ENCODE results near the gene CLDN2. TPM values are rescaled to one million over a fixed set of nuclear protein-coding genes. Genes with fewer than 3 reads are reported as not detected.
"Not testable (repeated sequence)": the region's sequence is repeated elsewhere in the genome, so short reads cannot be mapped to it uniquely, and the experiment has no call there.

CLDN2 gene, protein sequence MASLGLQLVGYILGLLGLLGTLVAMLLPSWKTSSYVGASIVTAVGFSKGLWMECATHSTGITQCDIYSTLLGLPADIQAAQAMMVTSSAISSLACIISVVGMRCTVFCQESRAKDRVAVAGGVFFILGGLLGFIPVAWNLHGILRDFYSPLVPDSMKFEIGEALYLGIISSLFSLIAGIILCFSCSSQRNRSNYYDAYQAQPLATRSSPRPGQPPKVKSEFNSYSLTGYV
- 0.48 TPM for polyA plus RNA-seq (ENCODE audit: insufficient read length)

DNA sequence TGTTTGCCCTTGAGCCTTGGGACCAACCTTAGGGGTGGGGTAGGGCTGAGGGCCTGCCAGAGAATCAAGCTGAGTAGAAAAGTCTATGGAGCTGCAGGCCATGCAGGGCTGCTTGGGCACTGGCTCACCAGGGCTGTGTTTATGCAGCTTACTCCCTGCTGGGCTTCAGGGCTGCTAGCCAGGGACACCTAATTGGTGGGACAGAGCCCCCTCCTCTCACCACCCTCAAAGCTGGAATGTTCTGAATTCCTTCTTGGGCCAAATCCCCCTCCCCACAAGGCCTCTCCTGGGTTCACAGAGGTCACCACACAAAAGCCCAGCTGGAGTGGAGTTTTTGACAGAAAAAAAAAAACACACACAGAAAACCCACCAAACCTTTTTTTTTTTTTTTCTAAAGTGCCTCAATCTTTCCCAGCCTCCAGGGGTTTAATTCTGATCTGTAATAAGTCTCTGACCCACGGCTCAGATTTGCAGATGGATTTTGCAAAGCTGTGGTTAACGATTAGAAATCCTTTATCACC, at the start of gene CLDN2:
Gene CLDN2 (plus strand): TSS at position 471 of the 521 bp plus-strand sequence. CDS start 7,827 bp downstream, outside the sequence.
- DNase-seq = no peak

DNA sequence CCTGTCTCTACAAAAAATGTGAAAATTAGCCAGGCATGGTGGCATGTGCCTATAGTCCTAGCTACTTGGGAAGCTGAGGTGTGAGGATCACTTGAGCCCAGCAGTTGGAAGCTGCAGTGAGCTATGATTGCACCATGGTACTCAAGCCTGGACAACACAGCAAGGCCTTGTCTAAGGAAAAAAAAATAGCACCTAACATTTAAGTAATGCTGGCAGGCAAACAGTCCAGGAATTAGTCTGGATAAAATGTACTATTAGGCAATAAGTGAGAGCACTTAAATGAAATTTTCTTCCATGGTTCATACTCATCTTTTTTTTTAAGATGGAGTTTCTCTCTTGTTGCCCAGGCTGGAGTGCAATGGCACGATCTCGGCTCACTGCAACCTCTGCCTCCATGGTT, 47.4 kb upstream of the CLDN2 start:
- not testable (repeated sequence) for DNase-seq

DNA sequence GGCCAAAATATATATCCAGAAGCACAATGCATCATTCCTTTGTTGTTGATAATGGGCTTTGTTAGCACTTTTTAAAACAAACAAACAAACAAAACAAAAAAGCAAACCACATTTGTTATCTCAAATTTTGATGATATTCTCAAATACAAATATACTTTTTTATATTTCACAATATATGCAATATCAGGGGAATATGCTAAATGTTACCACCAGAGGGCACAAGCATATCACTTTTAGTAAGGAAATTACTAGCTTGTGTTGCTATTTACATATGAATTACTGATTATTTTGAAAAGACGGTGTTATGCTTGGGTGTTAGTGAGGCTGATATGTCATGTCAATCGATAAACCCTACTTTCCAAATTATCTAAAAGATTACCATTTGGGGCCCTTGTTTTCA, 46.1 kb upstream of the CLDN2 start:
- DNase-seq = no peak

DNA sequence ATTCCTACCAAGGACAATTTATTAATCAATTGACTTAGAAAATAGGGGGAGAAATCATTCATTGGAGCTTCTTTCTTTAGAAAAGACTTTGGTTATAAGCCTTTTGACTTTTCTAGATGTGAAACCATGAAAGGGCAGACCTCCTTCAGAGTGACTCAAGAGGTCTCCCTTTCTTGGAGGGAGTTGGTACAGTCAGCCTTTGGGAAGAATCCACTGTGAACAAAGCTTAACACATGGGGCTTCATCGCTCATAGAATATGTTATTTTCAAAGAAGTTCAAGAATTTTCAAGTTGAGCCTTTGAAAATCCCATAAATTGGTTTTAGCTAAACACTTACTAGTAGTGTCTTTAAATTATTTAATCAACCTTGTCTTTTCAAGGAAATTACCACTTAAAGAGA, 45.1 kb upstream of the CLDN2 start:
- DNase-seq = no peak

DNA sequence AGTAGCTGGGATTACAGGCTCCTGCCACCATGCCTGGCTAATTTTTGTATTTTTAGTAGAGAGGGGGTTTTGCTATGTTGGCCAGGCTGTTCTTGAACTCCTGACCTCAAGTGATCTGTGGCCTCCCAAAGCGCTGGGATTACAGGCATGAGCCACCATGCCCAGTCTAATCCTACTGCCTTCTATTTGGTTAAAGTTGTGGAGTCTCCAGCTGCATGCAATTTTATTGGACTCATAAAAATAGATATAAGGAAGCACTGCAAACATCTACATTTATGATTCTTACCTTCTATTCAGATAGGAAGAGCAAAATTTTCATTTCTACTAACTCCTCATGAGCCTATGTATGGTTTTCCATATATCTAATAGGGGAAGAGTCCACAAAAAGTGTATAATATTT, 30.7 kb upstream of the CLDN2 start:
- no peak for DNase-seq

DNA sequence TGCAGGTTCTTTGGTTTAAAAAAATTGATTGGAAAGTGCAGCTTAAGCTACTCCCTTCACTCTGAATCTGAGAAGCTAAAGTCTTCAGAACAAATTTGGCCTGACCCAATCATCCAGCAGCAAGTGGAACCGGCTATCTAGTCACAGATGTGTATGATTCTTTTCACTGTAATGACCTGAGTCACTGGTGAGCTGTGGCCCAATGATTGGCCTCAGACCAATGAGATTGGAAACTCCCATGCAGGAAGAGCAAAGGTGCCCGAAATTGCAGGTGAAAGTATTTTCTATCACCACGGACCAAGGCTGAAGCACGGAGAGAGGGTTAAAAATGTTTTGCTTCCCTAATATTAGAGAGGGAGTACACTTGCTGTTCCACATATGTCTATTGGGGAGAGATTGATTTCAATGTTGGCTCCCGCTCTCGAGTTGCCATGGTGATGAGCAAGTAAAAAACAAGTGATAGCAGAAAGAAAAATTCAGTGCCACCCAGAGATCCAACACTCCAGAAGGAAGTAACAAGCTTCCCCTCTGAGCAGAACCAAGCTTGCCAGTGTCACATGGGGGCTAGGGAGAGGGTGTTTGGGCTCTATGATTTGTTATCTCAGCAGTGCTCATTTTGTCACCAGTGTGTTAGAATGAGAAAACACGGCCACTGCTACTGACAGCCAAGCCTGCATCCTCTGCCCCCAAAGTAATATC, 28.3 kb upstream of the CLDN2 start:
- DNase-seq = no peak

DNA sequence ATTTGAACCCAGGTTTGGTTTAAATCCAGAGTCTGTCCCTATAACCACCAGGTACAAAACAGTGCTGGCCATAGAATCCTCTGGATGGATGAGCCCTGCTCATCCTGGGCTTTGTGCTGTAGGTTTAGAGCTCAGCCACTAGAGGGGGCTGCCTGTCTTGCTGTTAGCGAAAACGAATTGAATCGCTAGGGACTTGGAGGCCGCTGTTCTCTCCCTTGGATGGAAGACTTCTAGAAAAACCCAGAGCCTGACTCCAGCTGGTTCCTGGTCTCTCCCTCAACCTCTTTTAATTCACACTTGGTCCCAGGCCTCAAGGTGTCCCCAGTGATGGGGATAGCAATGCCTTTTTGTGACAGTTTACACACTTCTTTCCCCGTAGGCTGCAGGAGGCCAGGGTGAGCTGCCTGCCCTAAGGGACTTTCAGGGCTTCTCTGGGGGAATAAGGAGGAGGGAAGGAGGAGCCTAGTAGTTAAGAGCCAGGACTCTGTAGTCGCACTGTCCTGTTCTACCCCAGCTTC, 25.8 kb upstream of the CLDN2 start:
- peak; percentile 46 for DNase-seq

DNA sequence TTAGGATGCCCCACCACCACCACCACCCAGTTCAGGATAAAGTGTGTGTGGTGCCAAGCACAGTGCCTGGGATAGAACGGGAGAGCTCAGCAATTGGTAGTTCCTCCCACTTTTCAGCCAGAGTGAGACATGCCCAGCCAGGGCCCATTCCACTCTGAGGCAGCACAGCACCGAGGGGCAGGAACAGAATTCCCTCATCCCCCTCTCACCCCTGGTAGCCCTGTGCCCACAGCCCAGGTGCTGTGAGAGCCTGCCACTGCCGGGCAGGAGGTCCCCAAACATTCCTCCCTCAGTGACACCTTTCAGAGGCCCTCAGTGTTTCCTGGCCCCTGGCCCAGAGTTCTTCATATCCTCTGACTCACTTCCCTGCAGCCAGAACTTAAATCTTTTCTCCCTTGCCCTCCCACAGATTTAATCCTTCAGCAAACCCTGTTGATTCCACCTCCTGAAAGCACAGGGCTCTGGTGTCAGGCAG, 25.2 kb upstream of the CLDN2 start:
- DNase-seq = no peak

DNA sequence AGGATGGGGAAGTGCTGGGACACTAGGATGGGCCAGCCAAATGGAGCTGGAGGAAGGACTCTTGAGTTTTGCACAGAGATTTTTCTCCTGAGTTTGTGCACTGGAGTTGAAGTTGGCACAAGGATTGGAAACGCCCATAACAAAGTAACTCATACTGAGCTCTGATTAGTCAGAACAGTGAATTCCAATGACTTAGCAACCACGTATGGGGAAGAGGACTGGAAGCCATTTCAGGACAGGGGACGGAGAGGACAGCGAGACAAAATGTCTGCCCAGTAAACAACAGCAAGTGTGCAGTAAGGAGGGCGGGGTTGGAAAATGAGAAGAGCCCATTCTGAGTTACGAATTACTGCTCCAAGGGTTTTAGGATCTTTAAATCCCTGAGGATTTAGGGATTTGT, 22.9 kb upstream of the CLDN2 start:
- DNase-seq = no peak

DNA sequence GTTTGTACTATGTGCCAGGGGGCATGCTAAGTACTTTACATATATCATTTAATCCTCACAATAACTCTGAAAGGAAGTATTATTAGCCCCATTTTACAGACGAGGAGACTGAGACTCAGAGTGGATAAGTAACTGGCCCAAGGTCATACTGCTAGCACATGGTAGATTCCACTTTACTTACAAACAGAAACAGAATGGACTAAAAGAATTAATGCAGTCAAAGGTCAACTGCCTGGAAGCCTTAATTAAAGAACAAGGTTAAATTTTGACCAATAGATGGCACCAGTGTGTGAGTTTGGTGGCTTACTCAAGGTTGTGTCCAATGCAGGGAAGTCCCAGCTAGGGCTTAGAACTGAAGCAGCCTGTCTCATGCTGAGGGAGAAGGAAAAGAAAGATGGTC, 21.7 kb upstream of the CLDN2 start:
- no peak for DNase-seq

DNA sequence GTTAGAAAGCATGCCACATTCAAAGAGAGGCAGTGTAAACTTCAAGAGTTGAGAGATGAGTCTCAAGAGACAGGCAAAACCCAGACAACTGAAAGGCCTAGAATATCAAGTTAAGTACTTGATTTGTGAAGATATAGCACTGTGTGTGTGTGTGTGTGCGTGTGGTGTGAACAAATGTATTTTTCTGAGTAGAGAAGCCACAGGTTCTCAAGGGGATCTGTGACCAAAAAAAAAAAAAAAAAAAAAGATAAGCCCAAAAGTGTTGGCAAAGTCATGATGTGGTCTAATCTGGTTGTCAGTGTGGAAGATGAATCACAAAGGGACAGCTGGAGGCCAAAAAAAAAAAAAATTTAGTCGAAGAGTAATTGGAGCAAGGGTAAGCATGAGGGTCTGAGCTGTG, 20.9 kb upstream of the CLDN2 start:
- DNase-seq = no peak

DNA sequence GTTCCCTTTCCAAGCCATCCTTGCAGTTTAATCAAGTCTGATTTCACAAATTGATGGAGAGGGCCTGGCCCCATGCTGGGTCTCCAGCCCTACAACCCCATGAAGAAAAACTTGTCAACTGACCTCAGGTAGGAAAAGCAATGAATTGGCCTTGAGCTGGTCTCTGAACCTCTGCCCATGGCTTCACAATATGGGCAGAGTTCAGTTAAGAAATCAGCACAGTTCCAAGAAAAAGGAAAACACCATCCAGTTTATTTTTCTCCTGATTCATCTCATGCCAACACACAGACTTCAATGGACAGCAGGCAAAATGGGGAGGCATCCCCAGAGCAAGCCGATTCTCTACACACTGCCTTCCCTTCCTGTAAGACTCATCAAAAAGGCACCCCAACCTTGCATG, 20.4 kb upstream of the CLDN2 start:
- no peak for DNase-seq

DNA sequence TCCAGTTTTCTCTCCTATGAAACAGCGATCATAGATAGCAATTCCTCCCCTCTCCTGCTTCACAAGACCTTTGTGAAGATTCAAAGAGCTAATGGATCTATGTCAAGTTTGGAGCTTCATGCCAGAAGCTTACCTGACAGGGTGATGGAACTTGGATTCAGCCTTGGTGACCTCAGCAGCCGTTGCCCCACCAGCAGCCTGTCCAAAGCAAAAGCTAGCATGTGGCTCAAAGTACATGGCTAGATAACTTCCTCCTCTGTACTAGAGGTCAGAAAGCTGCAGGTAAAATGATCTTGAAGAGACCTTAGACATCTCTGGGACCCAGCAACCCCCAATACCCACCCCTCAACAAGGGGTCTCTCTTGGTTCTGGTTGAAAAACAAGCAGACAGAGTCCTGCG, 18.9 kb upstream of the CLDN2 start:
- no peak for DNase-seq

DNA sequence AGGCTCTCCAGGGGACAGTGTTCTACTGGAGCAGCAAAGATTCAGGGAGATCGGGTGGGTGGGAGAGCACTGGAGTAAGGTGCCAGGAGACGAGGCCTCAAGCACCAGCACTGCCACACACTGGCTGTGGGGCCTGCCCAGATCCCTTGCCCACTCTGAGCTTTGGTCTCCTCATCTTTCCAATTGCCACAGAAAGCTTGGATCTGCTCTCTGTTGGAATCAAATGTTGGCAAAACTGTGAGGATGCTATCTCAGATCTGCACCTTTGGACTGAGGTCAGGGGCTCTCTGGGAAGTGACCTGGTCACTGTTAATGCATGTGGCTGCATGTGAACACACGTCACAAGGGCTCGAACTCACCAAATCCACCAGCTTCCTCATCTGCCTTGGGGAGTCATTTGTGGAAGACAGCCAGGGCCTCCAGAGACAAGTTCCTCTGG, 18.4 kb upstream of the CLDN2 start:
- DNase-seq = no peak

DNA sequence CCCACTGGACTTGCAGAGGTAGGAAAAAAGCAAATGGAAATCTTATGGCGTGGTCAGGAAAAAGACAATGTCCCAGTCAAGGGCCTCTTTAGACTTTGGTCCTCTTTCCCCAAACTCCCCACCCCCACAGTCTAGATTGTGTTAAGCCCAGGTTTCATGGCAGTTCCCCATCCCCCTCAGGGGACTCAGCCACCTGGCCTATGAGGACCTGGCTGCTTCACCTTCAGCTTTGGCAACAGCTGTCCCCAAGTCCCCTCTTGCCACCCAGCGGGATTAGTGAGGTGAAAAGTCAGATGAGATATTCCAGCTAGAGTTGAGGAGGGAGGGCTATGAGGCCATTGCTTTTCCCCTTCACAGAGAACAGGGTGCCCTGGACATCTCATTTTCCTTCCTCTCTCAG, 17.5 kb upstream of the CLDN2 start:
- no peak for DNase-seq

DNA sequence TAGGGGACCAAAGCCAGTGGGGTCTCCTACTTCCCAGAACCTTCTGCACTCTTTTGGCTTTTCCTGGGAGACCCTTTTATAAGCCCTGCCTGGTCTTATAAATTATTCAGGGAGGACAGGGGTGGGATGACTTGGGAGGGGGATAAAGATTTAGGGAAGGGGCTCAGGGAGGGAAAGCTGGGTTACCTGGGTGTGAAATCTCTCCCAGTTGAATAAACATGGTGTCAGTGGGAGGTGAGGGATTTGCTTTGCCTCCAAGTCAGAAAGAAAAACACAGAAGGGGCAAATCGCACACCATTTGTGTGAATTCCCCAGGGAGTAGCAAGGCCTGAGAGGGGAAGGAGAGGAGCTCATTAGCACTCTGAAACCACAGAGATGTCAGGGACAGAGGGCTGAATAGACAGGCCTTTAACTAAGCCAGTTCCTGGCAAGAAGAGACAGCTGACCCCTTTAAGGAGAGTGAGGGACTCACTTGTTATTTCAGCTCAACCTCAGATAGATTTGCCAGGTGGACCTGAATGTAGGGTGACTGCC, 16.8 kb upstream of the CLDN2 start, which contains the start of gene RIPPLY1:
Gene RIPPLY1 (minus strand): TSS at position 51 of the 534 bp plus-strand sequence. CDS start 54 bp downstream, outside the sequence.
- DNase-seq = no peak

DNA sequence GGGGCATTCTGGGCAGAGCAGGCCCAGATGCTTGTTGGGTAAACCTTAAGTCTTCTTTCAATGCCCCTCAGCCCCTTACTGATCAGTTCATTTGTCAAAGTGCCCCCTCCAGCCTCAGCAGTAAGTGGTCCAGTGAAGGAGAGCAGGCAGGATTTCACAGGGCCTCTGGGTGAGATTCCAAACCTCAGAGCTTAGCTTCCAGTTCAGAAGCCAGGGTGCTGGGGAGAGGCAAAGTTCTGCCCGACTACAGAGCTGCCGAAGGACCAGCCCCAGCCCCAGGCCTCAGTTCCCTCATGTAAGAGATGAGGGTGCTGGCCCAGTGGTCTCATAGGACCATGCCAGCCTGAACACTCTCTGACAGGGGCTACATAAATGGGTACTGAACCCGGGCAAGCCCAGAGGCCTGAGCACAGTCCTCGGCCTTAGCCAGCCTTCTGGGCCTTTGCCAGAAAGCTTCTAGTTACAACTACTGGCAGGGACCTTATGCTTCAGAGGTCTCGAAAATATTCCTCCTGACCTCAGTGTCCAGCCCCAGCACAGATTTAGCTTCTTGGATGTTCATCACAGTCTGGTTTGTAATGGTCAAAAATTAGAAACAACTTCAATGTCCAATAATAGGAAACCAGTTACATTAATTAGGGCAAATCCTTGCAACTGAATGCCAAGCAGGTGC, 16.2 kb upstream of the CLDN2 start:
- no peak for DNase-seq

DNA sequence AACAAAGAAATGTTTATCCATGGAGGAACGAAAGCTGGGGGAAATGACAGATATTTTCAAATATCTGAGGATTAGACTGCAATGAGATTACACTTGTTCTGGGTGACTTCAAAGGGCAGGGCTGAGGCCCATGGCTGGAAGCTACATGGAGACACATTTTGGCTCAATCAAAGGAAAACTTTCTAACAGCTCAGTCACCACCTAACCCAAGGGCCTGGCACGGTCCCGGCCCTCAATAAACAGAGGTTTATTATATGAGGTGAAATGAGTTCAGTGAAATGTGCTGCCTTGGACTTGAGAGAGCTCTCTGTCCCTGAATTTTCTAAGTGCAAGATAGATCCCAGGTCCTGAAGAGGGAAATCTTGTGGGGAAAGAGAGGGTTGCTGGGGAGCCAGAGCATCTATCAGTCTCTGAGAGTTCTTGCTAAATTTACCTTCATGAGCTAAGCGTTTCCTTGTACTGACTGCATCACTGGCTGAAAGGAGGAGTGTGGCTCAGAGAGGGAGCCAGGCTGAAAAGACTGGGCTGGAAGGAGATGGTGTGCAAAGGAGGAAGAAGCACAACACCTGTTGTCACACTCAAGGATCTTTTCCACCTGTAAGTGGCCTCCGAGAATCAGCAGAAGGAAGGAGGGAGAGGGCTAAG, 15.0 kb upstream of the CLDN2 start:
- no peak for DNase-seq

DNA sequence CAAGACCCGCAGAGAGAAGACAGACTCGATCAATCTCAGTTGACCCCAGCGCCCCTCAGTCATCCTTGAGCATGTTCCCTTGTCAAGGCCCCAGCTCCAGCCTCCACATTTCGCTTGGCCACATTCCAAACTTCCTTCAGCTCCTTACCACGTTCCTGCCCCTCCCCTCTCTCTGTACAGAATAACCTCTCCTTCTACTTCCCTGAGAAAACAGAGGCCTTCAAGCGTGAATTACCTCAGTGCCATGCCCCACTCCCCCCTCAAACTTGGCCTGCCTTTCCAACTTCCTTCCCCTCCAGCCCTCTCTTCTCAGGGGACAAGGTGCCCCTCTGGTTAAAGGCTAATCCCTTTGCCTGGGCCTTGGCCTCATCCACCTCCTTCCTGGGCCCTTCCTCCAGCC, 13.8 kb upstream of the CLDN2 start:
- no peak for DNase-seq

DNA sequence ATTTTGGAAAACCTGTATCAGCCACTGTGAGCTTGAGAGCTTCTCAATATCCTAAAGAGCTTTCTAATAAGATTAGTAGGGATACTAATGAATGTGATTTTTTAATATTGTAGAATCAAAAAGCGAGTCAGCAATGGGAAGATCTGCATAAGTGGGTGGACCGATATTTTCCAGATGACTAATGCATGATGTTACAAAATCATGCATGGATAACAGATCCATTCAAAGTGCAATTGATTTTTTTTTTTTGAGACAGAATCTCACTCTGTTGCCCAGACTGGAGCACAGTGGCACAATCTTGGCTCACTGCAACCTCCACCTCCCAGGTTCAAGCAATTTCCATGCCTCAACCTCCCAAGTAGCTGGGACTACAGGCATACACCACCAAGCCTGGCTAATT, 7.3 kb upstream of the CLDN2 start:
- DNase-seq = no peak

DNA sequence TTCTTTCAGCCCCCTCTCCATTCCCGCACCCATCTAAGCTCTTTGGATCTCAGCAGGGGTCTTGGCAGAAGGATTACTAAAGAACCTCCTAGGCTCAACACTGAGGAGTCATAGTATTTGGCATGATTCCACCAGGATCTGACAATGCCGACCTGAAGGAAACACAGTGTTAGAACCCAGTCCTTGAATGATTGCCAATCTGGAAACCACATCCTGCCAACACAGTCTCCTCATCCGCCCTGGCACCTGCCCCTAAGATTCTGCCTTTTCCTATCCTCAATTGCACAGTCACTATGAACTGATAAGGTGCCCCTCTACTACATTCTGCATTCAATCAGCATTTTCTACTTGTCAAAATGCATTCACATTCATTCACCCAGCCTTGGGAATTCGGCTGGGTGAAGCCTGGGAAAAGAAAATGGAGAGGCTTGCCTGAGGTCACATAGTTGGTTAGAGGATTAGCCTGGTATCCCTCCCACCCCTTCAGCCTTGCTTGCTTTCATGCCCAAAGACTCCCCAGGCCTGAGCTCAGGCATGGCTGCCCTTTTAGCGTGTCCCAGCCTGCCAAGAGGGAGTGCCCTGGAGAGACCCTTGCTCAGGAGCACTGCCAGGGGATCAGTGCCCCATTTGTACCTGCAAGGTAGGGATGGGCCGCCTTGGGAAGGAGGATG, 2.2 kb upstream of the CLDN2 start:
- DNase-seq = no peak

DNA sequence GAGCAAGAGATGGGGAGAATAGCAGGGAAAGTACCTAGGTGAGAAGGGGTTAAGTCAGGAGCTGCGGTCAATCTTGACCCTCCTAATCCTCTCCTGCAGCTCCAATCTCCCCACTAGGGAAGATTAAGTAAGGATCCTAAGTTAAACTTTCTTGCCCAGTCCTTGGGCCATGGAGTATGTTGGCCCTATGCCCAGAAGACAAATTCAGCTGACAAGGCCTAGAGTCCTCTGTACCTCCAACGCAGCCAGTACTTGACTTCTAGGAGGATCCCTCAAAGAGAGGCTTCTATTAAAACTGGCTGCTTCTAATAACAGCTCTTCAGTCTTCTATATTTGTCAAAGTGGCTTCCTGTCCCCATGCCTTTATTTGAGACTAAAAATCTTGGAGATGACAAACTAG, 1.4 kb downstream of the CLDN2 start:
- no peak for DNase-seq

All from hindlimb muscle (tissue), 1 donor.